ENCODE results near the gene ENO2. TPM values are rescaled to one million over a fixed set of nuclear protein-coding genes. Genes with fewer than 3 reads are reported as not detected.
"Not testable (repeated sequence)": the region's sequence is repeated elsewhere in the genome, so short reads cannot be mapped to it uniquely, and the experiment has no call there.

The ENO2 gene
- 100 to 1,000 TPM; 156 to 160 TPM for total RNA-seq

DNA sequence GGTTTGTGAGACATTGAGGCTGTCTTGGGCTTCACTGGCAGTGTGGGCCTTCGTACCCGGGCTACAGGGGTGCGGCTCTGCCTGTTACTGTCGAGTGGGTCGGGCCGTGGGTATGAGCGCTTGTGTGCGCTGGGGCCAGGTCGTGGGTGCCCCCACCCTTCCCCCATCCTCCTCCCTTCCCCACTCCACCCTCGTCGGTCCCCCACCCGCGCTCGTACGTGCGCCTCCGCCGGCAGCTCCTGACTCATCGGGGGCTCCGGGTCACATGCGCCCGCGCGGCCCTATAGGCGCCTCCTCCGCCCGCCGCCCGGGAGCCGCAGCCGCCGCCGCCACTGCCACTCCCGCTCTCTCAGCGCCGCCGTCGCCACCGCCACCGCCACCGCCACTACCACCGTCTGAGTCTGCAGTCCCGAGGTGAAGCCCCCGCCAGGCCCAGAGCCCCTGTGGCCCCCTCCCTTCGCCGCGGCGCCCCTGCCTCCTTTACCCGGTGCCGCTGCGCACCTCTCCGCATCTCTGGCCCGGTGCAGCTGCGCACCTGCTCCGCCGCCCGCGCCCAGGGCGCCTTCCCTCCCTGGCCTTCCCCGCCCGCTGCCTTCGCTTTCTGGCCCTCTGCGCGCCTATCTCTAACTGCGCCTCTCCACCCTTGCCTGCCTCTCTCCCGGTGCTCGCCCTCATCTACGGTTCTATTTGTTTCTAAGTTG, at the start of gene ENO2:
Gene ENO2 (plus strand): TSS at position 335 of the 701 bp plus-strand sequence. CDS start 1,253 bp downstream, outside the sequence.
- ChIA-PET CTCF (interaction anchor here (0.6 to 6.3 kb wide), 7 partner anchors 8 to 569 kb away, joined by 3 to 39 read pairs (median 4); partner anchors contain the start of gene ATN1), POLR2A (interaction anchor here (0.5 kb wide), 2 partner anchors 23 to 34 kb away, joined by 3 to 4 read pairs; no protein-coding TSS in a partner anchor)
- DNase-seq = peak; percentile 78
- no peaks in the 10 kb centered on the region for H3K9me3 Mint-ChIP-seq
- H3K27ac Mint-ChIP-seq = peak within 1 kb of the TSS; percentile 91
- H3K4me3 Mint-ChIP-seq = peak within 1 kb of the TSS; percentile 84
- peaks cover 43% of the 10 kb centered on the region for H3K4me1 Mint-ChIP-seq
- peaks cover 24% of the 10 kb centered on the region for H3K36me3 Mint-ChIP-seq (ENCODE audit: low read depth)
- H3K27me3 Mint-ChIP-seq = no peaks in the 10 kb centered on the region

- DNase-seq, H3K27me3 Mint-ChIP-seq, POLR2A ChIA-PET, H3K9me3 Mint-ChIP-seq, H3K27ac Mint-ChIP-seq, H3K4me3 Mint-ChIP-seq: not testable (repeated sequence)
- CTCF ChIA-PET = interaction anchor here (0.9 to 7.8 kb wide), 6 partner anchors 8 to 243 kb away, joined by 3 to 67 read pairs (median 9); partner anchors contain the start of genes CDCA3, SPSB2 and USP5
- peaks cover 68% of the 10 kb centered on the region for H3K36me3 Mint-ChIP-seq (ENCODE audit: low read depth)
- peaks cover 32% of the 10 kb centered on the region for H3K4me1 Mint-ChIP-seq
These were observed 49.1 kb upstream of the ENO2 start for GRCh38 chr12:6865307-6865706.

- H3K27ac Mint-ChIP-seq = no peak overlapping the region
- peaks cover 69% of the 10 kb centered on the region for H3K36me3 Mint-ChIP-seq (ENCODE audit: low read depth)
- no peak for DNase-seq
- H3K9me3 Mint-ChIP-seq = no peaks in the 10 kb centered on the region
- H3K27me3 Mint-ChIP-seq = no peaks in the 10 kb centered on the region
- peaks cover 43% of the 10 kb centered on the region for H3K4me1 Mint-ChIP-seq
- H3K4me3 Mint-ChIP-seq = peak overlapping the region; percentile 92
- CTCF ChIA-PET = interaction anchor here (0.6 to 7.8 kb wide), 7 partner anchors 13 to 243 kb away, joined by 3 to 67 read pairs (median 4); partner anchors contain the start of genes CDCA3 and USP5
- POLR2A ChIA-PET = interaction anchor here (1.0 to 2.3 kb wide), 2 partner anchors 14 to 77 kb away, joined by 3 to 14 read pairs; partner anchors contain the start of genes C12orf57, CDCA3, RNU7-1 and USP5
These were observed 48.0 kb upstream of the ENO2 start for GRCh38 chr12:6866163-6866919.

DNA sequence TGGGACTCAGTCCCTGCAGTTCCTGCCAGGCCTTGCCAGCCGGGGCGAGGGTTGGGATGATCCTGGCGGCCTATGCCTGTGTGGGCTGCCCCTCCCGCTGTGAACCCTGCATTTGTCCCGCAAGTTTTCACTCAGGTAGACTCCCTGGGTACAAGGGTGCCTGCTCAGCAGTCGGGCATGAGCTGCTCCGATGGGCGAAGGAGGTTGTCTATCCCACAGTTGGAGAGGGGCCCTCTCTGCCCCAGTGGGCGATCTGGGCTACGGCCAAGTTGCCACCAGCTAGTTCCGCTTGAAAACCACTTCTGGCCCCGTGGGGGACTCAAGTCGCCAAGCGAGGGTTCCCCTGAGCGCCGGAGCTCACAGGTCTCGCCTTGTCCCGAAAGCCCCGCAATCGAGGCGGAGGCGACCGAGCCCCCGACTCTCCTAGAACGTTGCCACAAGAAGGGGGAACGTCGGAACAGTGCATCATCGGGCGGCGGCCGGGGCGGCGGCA, 47.4 kb upstream of the ENO2 start:
- Mint-ChIP-seq H3K36me3 (ENCODE audit: low read depth) (peaks cover 69% of the 10 kb centered on the region), H3K27me3 (no peaks in the 10 kb centered on the region), H3K4me3 (peak overlapping the region; percentile 92), H3K4me1 (peaks cover 49% of the 10 kb centered on the region), H3K9me3 (no peaks in the 10 kb centered on the region), H3K27ac (peak overlapping the region; percentile 95)
- DNase-seq = no peak
- ChIA-PET POLR2A (interaction anchor here (1.0 to 2.3 kb wide), 3 partner anchors 13 to 77 kb away, joined by 3 to 14 read pairs (median 3); partner anchors contain the start of genes C12orf57, CDCA3, RNU7-1 and USP5), CTCF (interaction anchor here (0.6 to 7.8 kb wide), 9 partner anchors 14 to 975 kb away, joined by 3 to 67 read pairs (median 4); partner anchors contain the start of genes CDCA3 and USP5)

DNA sequence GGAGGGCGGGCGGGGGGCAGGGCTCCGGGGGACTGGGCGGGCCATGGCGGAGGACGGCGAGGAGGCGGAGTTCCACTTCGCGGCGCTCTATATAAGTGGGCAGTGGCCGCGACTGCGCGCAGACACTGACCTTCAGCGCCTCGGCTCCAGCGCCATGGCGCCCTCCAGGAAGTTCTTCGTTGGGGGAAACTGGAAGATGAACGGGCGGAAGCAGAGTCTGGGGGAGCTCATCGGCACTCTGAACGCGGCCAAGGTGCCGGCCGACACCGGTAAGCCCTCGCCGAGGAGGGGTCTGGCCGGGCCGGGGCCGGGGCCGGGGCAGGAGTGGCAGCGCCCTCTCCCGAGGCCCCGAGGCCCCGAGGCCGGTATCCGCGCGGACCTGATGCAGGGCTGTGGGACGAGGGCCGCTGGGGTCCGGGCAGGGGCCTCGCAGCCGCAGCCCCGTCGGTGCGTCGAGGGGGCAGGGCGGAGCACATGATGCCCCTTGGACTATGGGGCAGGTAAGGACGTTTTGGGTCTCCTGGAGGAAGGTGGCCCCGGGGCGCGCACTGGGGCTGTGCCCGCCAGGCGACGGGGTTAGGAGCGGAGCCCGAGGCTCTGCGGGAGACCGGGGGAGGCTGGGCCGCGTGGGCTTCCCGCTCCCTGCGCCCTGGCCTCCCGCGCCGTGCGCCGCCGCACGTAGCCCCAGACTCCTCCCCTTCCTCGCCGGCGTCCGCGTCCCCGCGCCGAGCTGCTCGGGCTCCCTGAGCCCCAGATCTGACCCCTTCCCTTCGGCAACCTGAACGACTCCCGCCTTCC, 46.8 kb upstream of the ENO2 start, which contains the start of gene TPI1:
Gene TPI1 (plus strand): TSS at position 119 of the 798 bp plus-strand sequence. CDS start 36 bp downstream, at position 155.
- peak; percentile 76 for DNase-seq
- Mint-ChIP-seq H3K27me3 (no peaks in the 10 kb centered on the region), H3K4me1 (peaks cover 52% of the 10 kb centered on the region), H3K9me3 (no peaks in the 10 kb centered on the region), H3K27ac (peak within 1 kb of the TSS; percentile 95), H3K36me3 (ENCODE audit: low read depth) (peaks cover 69% of the 10 kb centered on the region), H3K4me3 (peak within 1 kb of the TSS; percentile 93)
- ChIA-PET POLR2A (interaction anchor here (0.5 to 2.3 kb wide), 4 partner anchors 13 to 109 kb away, joined by 3 to 14 read pairs (median 3); partner anchors contain the start of genes C12orf57, CDCA3, RNU7-1 and USP5), CTCF (interaction anchor here (0.5 to 7.8 kb wide), 11 partner anchors 15 to 975 kb away, joined by 3 to 67 read pairs (median 4); partner anchors contain the start of genes CDCA3 and USP5)

GRCh38 chr12:6868211-6869048, 46.0 kb upstream of the ENO2 start:
- peak; percentile 15 for DNase-seq
- CTCF ChIA-PET = interaction anchor here (0.5 to 7.8 kb wide), 22 partner anchors 9 to 329 kb away, joined by 3 to 67 read pairs (median 4); partner anchors contain the start of genes C12orf57, CDCA3, MLF2 and RNU7-1
- H3K4me1 Mint-ChIP-seq = peaks cover 52% of the 10 kb centered on the region

DNA sequence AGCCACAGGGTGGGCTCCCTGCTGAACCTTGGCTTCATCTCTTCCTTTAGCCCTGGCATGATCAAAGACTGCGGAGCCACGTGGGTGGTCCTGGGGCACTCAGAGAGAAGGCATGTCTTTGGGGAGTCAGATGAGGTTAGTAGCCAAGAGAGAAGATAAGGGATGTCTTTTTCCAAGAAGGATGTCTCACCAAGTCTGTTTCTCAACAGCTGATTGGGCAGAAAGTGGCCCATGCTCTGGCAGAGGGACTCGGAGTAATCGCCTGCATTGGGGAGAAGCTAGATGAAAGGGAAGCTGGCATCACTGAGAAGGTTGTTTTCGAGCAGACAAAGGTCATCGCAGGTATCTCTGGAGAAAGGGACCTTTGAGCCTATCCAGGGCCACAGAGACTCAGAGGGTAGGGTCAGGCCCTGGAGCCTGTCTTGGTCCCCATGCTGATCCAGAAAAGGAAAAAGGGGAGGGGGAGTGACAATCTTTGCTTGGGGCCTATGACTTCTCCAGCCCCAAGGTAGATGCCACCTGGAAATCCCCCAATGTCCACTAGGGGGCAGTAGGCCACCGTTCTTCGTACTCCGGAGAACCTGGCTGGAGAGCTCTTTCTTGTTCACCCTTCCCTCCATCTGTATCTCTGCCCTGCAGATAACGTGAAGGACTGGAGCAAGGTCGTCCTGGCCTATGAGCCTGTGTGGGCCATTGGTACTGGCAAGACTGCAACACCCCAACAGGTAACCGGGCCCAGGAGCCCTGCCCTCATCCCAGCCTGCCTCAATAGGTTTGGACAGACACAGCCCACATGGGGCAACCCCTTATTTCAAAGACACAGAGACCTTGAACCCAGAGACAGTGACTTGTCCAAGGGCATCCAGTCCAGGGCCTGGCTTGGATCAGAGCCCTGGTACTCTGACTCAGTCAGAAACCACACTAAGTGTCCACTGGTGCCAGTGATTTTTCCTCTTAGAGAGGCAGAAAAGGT, 45.0 kb upstream of the ENO2 start:
- H3K4me3 Mint-ChIP-seq = peak overlapping the region; percentile 93
- H3K27ac Mint-ChIP-seq = peak overlapping the region; percentile 89
- POLR2A ChIA-PET = interaction anchor here (0.6 to 1.0 kb wide), 2 partner anchors 22 to 75 kb away, joined by 3 to 4 read pairs; partner anchors contain the start of gene C12orf57

More at GRCh38 chr12:6868211-6869048, 46.0 kb upstream of the ENO2 start:
- Mint-ChIP-seq H3K9me3 (no peaks in the 10 kb centered on the region), H3K36me3 (ENCODE audit: low read depth) (peaks cover 65% of the 10 kb centered on the region), H3K27ac (peak overlapping the region; percentile 89), H3K27me3 (no peaks in the 10 kb centered on the region), H3K4me3 (peak overlapping the region; percentile 93)
- POLR2A ChIA-PET = interaction anchor here (0.5 to 2.3 kb wide), 2 partner anchors 16 to 110 kb away, joined by 3 to 14 read pairs; partner anchors contain the start of genes CDCA3 and USP5

DNA sequence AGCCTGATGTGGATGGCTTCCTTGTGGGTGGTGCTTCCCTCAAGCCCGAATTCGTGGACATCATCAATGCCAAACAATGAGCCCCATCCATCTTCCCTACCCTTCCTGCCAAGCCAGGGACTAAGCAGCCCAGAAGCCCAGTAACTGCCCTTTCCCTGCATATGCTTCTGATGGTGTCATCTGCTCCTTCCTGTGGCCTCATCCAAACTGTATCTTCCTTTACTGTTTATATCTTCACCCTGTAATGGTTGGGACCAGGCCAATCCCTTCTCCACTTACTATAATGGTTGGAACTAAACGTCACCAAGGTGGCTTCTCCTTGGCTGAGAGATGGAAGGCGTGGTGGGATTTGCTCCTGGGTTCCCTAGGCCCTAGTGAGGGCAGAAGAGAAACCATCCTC, 44.1 kb upstream of the ENO2 start:
- DNase-seq, H3K27me3 Mint-ChIP-seq, H3K9me3 Mint-ChIP-seq, POLR2A ChIA-PET: not testable (repeated sequence)
- CTCF ChIA-PET = interaction anchor here (0.9 to 7.8 kb wide), 11 partner anchors 9 to 94 kb away, joined by 3 to 67 read pairs (median 15); partner anchors contain the start of genes CDCA3 and USP5
- peak overlapping the region; percentile 89 for H3K27ac Mint-ChIP-seq
- H3K4me1 Mint-ChIP-seq = peaks cover 62% of the 10 kb centered on the region
- H3K4me3 Mint-ChIP-seq = peak overlapping the region; percentile 78
- peaks cover 53% of the 10 kb centered on the region for H3K36me3 Mint-ChIP-seq (ENCODE audit: low read depth)

More for the DNA sequence above, 45.0 kb upstream of the ENO2 start:
- peak; percentile 89 for DNase-seq
- CTCF ChIA-PET = interaction anchor here (0.6 to 7.8 kb wide), 41 partner anchors 8 to 1070 kb away, joined by 3 to 67 read pairs (median 4); partner anchors contain the start of genes C12orf57, C1RL, CDCA3 and MLF2
- no peaks in the 10 kb centered on the region for H3K9me3 Mint-ChIP-seq
- H3K4me1 Mint-ChIP-seq = peaks cover 56% of the 10 kb centered on the region
- H3K36me3 Mint-ChIP-seq (ENCODE audit: low read depth) = peaks cover 60% of the 10 kb centered on the region
- H3K27me3 Mint-ChIP-seq = no peaks in the 10 kb centered on the region

- no peaks in the 10 kb centered on the region for H3K27me3 Mint-ChIP-seq
- peaks cover 50% of the 10 kb centered on the region for H3K36me3 Mint-ChIP-seq (ENCODE audit: low read depth)
- ChIA-PET POLR2A (interaction anchor here (2.8 kb wide), 1 partner anchor 19 kb away, joined by 23 read pairs; the partner anchor contains the start of genes CDCA3 and USP5), CTCF (interaction anchor here (0.6 to 5.1 kb wide), 21 partner anchors 7 to 238 kb away, joined by 3 to 55 read pairs (median 9); partner anchors contain the start of genes C12orf57, C1RL, CDCA3 and MLF2)
- no peaks in the 10 kb centered on the region for H3K9me3 Mint-ChIP-seq
- H3K27ac Mint-ChIP-seq = peak overlapping the region; percentile 91
- H3K4me3 Mint-ChIP-seq = peak overlapping the region; percentile 78
- H3K4me1 Mint-ChIP-seq = peaks cover 65% of the 10 kb centered on the region
- peak; percentile 61 for DNase-seq
These were observed 43.1 kb upstream of the ENO2 start for GRCh38 chr12:6871052-6871957.

Measured in activated CD4-positive, alpha-beta T cell treated with anti-CD3 and anti-CD28 coated beads, Interleukin-2, amount 10 ng/mL, durations not matched to agents 7 days and 5 days (primary cell).